Liver (tissue), 3 donors: ENCODE data around the gene TRHDE.

Experiments used
- CTCF ChIP-seq: fragments of 150-350 bp; IDR thresholded peaks from 2 replicates; pipeline ENCODE4 v1.5.1; 2017; ENCODE audit warnings: improper control_type of control experiment, low read depth, low read length; ENCODE audit not compliant: missing input control
- TAF1 ChIP-seq: conservative IDR thresholded peaks from 2 replicates; pipeline ENCODE4 v1.6.1; 2016; ENCODE audit warnings: antibody characterized with exemption, mild to moderate bottlenecking
- donor health status: healthy.
- donor health status: healthy.

- no peak for TF ChIP-seq CTCF
- no peak for TF ChIP-seq TAF1
These were observed 1.9 kb upstream of the TRHDE start for GRCh38 chr12:72270246-72270645.
